NCI-H1417 treated with DMSO at 0.1 percent for 48 hours (cell line): ENCODE data around the gene HSBP1L1.
"Not testable (repeated sequence)": the region's sequence is repeated elsewhere in the genome, so short reads cannot be mapped to it uniquely, and the experiment has no call there.

Experiments
- DNase-seq: peaks from one replicate; lab custom pipeline; 2025; lab: John Stamatoyannopoulos, UW

HSBP1L1 gene

DNA sequence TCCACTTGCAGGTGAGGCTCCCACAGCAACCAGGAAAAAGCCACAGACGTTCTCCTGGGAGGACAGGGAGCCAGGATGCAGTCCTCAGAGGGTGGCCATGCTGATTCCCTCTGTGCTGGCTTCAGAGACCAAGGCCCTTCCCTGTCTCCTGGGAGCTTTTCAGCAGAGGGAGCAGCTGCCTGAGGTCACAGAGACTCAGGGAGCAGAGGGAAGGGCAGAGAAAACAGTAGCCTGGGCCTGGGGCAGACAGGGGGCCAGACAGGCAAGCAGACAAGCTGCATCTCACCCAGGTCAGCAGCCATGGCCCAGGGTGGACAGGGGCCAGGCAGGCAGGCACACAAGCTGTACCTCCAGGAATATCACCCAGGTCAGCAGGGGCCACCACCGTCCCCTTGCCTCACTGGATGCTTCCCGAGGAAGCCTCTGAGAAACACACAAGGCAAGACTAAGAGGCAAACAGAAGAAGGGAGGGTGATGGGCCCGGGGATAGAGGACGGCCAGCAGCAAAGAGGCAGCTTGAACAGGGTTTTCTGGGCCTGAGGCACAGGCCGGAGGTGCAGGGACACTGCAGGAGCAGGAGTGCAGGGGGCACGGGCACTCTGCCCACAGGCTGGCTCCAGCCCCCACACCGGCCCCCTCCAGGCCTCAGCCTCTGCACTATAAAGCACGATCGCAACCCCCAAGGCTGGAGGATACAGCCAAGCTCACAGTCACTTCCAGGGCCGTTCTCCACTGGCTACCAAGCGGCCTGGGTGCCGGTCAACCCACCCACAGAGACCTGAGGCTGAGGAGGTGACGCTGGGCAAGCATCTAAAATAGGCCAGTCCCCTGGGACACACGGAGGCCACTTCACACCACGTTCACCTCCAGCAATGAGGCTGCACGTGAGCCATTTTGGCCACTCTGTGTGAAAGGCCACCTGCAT lies 19.1 kb upstream of the HSBP1L1 start:
- no peak for DNase-seq

DNA sequence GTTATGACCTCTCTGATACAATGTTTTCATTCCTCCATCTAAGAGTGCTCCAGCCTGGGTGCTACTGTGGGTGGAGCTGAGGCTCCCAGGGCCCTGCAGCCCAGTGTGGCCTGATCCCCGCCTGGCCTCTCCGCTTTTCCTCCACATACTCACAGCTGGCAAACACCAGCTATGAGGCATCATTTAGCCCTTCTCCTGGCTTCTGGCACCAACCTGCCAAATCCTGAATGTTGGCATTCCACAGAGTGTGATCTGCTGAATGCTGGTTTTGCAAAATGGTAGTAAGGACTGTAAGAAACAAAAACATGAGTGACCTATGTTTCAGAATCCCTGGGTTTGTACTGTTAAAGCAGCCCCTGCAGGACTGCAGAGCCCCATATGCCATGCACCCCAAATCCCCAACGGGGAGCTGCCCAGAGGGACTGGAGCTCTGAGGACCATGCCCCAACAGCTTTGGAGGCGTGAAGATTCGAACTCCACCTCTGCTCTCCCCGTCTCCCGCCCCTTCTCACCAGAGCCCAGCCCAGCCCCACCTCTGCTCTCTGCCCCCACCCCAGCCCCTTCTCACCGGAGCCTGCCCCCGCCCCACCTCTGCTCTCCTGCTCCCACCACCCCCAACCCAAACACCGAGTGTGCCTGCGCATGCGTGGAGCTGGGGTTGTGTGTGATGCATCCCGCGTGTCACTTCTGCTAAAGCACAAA lies 17.2 kb upstream of the HSBP1L1 start:
- DNase-seq = no peak

DNA sequence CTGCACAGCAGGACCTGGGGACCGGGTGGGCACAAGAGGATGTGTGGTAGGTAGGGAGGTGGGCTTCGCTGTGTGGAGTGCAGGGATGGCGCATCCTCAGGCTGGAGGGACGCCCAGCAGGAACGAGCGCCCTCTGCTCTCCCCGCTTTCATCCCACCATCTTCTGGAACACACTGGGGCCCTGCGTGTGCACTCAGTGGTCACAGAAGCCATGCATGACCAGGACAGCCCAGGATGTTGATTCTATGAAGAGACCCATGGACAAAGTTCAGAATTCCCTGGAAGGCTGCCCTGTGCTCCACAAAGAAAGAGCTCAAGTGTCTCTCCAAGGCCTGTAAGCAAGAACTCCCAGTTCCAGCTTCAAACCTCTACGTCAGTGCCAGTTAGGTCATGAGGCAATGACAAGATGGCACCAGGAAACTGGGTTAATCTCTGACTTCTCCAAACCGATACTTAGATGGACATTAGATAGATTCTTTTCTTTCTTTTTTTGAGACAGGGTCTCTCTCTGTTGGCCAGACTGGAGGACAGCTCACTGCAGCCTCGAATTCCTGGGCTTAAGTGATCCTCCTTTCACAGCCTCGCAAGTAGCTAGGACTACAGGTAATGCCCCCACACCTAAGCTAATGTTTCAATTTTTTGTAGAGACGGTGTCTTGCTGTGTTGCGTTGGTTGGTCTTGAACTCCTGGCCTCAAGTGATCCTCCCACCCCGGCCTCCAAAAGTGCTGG lies 16.4 kb upstream of the HSBP1L1 start:
- no peak for DNase-seq

DNA sequence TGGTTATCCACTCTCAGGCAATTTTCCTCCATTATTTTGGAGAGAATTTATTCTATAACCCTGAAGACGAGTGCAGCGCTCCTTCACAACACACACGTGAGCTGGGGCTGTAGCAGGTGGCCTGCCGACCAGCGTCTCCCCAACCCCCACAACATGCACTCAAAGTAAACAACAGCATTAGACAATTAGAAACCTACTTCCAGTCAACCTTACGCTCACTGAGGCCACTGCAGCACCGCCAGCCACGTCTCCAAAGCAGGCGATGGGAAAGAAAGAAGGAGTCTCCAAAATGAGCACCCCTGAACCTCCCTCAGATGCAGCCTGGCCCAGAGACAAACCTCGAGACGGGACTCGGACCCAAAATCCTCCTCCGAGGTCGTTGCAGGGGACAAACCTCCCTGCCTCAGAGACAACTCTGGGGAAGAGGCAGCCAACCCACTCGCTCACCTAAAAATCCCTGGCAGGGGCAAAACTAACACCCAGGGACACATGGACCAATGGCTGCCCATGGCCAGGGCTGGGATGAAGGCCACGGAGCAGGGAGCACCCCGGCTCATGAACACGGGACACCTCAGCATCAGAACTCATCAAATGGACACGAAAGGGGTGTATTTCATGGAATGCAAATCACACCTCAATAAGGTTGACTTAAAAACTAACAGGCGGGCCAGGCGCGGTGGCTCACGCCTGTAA lies 15.6 kb upstream of the HSBP1L1 start:
- no peak for DNase-seq

- DNase-seq = no peak
Observed at GRCh38 chr18:79949697-79950487, 14.6 kb upstream of the HSBP1L1 start.

DNA sequence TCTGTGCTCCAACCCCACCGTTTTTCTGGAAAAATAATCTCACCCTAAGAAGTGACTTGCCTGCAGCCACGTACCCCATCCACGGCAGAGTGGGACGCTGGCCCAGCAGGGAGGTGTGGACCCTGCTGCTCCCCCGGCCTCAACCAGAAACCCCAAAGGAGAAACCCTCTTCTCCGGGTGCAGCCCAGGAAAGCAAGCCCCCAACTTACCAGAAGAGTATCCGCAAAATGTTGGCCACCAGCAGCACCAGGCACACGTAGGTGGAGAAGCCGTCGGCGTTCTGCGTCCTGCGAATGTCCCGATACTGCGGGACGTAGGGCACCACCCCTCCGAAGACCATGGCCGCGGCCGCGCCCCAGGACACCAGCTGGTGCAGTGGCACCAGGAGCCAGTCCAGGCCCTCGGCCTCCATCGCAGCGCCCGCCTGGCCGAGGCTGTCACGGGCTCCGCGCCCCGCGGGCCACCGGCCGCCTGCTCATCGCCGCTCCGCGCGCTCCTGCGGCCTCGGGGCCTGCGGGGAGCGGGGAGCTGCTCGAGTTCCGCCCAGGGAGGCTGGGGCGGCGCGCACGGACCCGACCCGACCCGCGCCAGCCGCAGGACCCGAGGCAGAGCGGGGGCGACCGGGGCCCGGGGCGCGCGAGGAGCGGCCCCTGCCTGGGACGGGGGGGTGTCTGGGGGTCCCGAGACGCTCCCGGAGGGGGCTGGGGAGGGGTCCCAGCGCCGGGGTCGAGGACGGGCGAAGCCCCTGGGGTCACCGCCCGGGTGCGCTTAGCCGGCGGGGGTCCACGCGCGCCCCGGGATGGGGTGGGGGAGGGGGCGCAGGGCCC lies 13.7 kb upstream of the HSBP1L1 start:
- DNase-seq = no peak

DNA sequence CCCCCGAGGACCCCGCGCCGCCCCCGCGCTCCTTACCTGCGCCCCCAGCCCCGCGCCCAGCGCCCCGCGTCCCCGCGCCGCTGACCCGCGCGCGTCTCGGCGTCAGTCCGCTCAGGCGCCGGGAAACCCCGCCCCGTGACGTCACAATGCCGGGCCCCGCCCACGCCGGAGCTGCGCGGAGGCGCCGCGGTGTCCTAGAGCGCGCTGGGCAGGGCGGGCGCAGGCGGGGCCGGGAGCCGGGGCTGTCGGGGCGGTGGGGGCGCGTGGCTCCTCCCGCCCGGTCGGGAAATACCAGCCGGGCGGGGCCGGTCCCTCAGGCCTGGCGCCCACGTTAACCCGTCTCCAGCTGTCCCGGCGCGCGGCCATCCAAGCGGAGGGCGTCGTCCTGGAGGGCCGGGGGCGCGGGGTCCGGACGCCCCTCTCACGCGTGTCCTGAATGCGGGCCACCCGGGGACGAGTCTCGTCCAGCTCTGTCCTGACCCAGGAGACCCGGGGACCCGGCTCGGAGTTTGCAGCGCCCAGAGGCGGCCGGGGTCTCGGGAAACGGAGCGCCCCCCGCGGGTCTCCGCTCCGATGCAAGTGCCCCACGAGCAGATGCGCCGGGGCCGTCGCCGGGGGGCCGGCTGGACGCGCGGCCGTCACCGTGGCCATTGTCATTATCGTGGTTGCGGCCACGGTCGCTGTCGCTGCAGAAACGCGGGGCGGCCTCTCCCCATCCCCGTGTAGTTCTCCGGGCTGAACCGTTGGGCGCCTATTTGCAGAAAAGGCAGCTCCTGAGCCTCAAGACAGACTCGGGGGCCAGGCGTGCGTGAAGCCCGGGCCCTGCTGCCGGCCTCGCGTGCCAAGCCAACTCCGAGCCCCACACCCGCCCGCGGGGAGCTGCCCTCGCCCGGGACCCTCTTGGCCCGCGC lies 12.6 kb upstream of the HSBP1L1 start, which contains the start of gene SLC66A2:
TSS of gene SLC66A2 (minus strand) at position 109 of the 911 bp plus-strand sequence. CDS start 727 bp downstream, outside the sequence.
- DNase-seq = no peak

GRCh38 chr18:79952456-79952995 lies 11.9 kb upstream of the HSBP1L1 start:
- no peak for DNase-seq

DNA sequence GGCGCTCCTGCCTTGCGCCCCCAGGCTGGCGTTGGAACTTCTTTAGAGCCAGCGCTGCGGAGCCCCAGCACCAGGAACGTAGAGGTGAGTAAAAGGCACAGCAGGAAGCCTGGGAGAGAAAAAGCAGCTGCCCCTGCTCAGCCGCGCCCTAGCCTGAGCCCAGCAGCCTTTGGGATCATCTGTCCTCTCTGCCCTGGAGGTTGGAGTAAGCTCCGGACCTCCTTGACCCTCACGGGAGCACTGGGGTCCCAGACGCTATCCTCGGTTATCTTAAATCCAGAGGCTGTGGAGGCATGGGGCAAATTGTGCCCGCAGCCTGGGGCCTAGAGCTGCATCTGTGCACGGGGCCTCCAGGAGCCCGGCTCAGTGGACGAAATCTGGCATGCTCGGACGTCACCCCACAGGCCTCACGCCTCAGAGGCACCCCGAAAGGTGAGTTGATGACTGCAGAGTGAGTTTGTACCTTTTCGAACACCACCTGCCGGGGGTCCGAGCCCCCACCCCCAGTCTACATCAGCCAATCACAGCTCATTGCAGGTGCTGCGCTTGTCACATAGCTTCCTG lies 11.4 kb upstream of the HSBP1L1 start:
- DNase-seq = no peak

DNA sequence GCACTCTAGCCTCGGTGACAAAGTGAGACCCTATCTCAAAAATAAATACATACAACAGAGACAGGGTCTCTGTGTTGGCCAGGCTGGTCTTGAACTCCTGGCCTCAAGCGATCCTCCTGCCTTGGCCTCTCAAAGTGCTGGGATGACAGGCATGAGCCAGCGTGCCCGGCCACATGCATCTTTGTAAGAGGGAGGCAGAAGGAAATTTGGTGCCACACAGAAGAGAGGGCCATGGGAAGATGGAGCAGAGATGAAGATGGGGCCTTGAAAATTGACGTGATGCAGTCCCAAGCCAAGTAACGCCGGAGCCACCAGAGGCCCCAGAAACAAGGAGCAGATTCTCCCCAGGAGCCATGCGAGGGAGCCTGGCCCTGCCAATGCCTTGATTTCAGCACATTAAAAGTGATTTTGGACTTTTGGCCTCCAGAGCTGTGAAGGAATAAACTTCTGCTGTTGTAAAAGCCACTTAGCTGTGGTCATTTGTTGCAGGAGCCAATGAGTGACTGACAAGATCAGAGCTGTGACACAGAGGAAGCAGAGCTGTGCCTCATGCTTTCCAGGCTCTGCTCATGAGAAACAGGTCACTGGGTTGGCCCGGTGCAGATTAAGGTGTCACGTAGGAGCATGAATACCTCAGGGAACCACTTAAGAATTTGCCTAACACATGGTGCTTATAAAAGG lies 10.3 kb upstream of the HSBP1L1 start:
- no peak for DNase-seq

DNA sequence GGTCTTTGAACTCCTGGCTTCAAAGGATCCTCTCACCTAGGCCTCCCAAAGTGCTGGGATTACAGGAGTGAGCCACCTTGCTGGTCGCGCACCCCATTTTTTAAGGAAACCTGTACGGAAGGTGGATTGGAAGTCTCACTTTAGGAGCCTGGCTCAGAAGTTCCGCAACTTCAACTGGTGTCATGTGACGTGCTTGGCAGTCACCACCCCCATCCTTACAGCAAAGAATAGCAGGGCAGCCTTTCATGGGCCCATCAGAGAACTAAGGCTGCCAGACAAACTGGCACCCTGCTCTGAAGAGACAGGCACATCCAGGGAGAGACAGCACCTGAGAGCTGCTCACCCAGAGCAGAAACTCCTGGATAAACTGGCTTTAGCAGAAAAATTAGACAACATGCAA lies 9.7 kb upstream of the HSBP1L1 start:
- no peak for DNase-seq

GRCh38 chr18:79955302-79956075 lies 9.0 kb upstream of the HSBP1L1 start:
- DNase-seq = no peak

DNA sequence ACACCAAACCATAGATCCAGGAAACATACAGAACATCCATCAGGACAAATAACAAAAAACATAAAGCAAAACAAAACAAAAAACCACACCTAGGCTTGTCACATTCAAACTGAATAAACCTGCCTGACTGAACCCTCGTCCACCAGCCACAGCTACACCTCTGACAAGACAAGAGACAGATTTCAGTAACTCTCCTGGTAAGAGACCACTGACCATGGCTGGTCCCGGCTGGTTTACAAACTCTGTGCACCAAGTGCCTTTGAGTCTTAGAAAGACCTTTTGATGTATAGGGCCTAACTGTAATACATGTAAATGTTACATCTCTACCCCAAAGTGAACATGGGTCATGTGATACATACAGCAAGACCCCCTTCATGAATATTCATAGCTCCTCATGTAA lies 8.2 kb upstream of the HSBP1L1 start:
- no peak for DNase-seq

DNA sequence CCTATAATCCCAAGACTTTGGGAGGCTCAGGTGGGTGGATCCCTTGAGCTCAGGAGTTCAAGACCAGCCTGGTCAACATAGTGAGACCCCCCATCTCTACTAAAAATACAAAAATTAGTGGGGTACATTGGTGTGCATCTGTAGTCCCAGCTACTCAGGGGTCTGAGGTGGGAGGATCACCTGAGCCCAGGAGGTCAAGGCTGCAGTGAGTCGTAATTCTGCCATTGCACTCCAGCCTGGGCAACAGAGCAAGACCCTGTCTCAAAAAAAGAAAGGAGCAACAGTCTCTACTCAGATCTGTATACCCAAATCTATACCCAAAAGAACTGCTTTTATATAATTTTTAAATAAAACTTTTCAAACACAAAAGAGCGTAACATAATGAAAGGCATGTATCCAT lies 5.5 kb upstream of the HSBP1L1 start:
- no peak for DNase-seq

DNA sequence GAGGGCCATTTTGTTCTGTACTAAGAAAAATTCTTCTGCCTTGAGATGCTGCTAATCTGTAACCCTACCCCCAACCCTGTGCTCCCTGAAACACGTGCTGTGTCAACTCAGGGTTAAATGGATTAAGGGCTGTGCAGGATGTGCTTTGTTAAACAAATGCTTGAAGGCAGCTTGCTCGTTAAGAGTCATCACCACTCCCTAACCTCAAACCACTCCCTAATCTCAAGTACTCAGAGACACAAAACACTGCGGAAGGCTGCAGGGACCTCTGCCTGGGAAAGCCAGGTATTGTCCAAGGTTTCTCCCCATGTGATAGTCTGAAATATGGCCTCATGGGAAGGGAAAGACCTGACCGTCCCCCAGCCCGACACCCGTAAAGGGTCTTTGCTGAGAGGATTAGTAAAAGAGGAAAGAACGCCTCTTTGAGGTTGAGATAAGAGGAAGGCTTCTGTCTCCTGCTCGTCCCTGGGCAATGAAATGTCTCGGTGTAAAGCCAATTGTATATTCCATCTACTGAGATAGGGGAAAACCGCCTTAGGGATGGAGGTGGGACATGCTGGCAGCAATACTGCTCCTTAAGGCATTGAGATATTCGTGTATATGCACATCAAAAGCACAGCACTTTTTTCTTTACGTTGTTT lies 4.2 kb upstream of the HSBP1L1 start:
- DNase-seq = not testable (repeated sequence)

GRCh38 chr18:79960921-79961526 lies 3.4 kb upstream of the HSBP1L1 start:
- no peak for DNase-seq
